Mammary epithelial cell (primary cell): ENCODE data around the gene PSTPIP2.

Experiments used
- EZH2 ChIP-seq: IDR thresholded peaks from 2 replicates; pipeline ENCODE4 v1.6.1; 2012; ENCODE audit warnings: low read length, inconsistent platforms, borderline replicate concordance
- TF ChIP-seq, protein P1 (sequence below), 2 donors: IDR thresholded peaks in 1 of 2; conservative IDR thresholded peaks in 1 of 2; 2 replicates each; pipeline ENCODE4 v1.5.1; 2011 to 2012; ENCODE audit warnings: inconsistent platforms in 2 of 2, low read length in 2 of 2, mild to moderate bottlenecking in 2 of 2, control low read depth in 1 of 2, low read depth in 1 of 2; ENCODE audit not compliant: insufficient read depth in 1 of 2; ENCODE audit errors: extremely low read depth in 1 of 2

DNA sequence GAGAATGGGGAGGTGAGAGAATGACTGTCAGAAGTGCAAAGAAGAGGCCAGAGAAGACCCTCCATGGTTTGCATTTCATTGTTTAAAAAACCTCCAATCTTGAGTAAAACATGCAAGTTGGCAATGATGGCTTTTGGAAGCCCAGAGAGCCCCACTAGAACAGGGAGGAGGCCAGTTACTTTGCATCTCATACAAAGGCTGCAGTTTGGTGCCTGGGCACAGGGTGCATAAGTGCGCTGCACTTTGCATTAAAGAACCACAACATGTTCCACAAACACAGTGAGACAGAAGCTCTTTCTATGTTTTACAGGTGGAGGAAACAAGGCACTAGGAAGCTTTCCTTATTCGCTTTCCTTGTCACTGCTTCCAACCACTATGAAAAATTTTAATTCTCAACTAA lies 25.4 kb downstream of the PSTPIP2 start:
- TF ChIP-seq, protein P1, sequence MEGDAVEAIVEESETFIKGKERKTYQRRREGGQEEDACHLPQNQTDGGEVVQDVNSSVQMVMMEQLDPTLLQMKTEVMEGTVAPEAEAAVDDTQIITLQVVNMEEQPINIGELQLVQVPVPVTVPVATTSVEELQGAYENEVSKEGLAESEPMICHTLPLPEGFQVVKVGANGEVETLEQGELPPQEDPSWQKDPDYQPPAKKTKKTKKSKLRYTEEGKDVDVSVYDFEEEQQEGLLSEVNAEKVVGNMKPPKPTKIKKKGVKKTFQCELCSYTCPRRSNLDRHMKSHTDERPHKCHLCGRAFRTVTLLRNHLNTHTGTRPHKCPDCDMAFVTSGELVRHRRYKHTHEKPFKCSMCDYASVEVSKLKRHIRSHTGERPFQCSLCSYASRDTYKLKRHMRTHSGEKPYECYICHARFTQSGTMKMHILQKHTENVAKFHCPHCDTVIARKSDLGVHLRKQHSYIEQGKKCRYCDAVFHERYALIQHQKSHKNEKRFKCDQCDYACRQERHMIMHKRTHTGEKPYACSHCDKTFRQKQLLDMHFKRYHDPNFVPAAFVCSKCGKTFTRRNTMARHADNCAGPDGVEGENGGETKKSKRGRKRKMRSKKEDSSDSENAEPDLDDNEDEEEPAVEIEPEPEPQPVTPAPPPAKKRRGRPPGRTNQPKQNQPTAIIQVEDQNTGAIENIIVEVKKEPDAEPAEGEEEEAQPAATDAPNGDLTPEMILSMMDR (conservative IDR thresholded peaks at IDR 0.05 in 1 of 2, IDR thresholded peaks at IDR 0.05 in 1 of 2; ENCODE audit: extremely low read depth in 1 of 2, insufficient read depth in 1 of 2, low read depth in 1 of 2, low read length in 2 of 2), result no peak
- TF ChIP-seq EZH2, result no peak
